HFF-Myc (cell line): Measurements from ENCODE around the gene DAGLA.
A peak's percentile ranks its signal among the peaks of the same experiment; 100 is the strongest.

ENCODE experiments used
- DNase-seq: peaks from one replicate; pipeline ENCODE4 v3.0.0-alpha.2; 2011; ENCODE audit warnings: low read depth; ENCODE audit errors: extremely low read depth
- H3K4me3 ChIP-seq: replicated peaks from 2 replicates; pipeline ENCODE4 v1.5.1; 2011; ENCODE audit warnings: low read depth, mild to moderate bottlenecking, control low read depth, low read length
- CTCF ChIP-seq: IDR thresholded peaks from 2 replicates; pipeline ENCODE4 v1.5.1; 2012; ENCODE audit warnings: mild to moderate bottlenecking, low read depth, low read length, control low read depth; ENCODE audit errors: missing control alignments

Gene DAGLA

GRCh38 chr11:61773356-61773755, 93.2 kb downstream of the DAGLA start:
- DNase-seq, result no peak

GRCh38 chr11:61773809-61774208, 93.6 kb downstream of the DAGLA start:
- DNase-seq, result no peak
- H3K4me3 ChIP-seq, result no peak overlapping the region
- TF ChIP-seq CTCF, result no peak

More at GRCh38 chr11:61773356-61773755, 93.2 kb downstream of the DAGLA start:
- no peak overlapping the region for H3K4me3 ChIP-seq
- no peak for TF ChIP-seq CTCF

- no peak overlapping the region for H3K4me3 ChIP-seq
- DNase-seq, result no peak
- no peak for TF ChIP-seq CTCF
Observed at GRCh38 chr11:61774411-61774810, 94.2 kb downstream of the DAGLA start.

GRCh38 chr11:61775106-61775505, 94.9 kb downstream of the DAGLA start:
- H3K4me3 ChIP-seq, result no peak overlapping the region
- no peak for TF ChIP-seq CTCF
- no peak for DNase-seq

- H3K4me3 ChIP-seq, result no peak overlapping the region
- TF ChIP-seq CTCF, result no peak
- no peak for DNase-seq
Observed at GRCh38 chr11:61775606-61776554, 95.7 kb downstream of the DAGLA start.

- peak; percentile 91 for TF ChIP-seq CTCF
- no peak overlapping the region for H3K4me3 ChIP-seq
- DNase-seq, result no peak
Observed at GRCh38 chr11:61776561-61777075, 96.4 kb downstream of the DAGLA start.
